SHP77 treated with DMSO at 0.1 percent for 48 hours (cell line): ENCODE measurements around the gene ZNF407.
"Not testable (repeated sequence)": the region's sequence is repeated elsewhere in the genome, so short reads cannot be mapped to it uniquely, and the experiment has no call there.

Experiments used
- DNase-seq: peaks from one replicate; lab custom pipeline; 2025; lab: John Stamatoyannopoulos, UW

ZNF407 gene

GRCh38 chr18:74935434-74935833 lies 337.8 kb downstream of the ZNF407 start:
- DNase-seq, result no peak

GRCh38 chr18:74936343-74936742 lies 338.7 kb downstream of the ZNF407 start:
- no peak for DNase-seq

GRCh38 chr18:74937291-74937690 lies 339.6 kb downstream of the ZNF407 start:
- DNase-seq, result no peak

GRCh38 chr18:74940856-74941255 lies 343.2 kb downstream of the ZNF407 start:
- no peak for DNase-seq

GRCh38 chr18:74942319-74942910 lies 344.7 kb downstream of the ZNF407 start:
- no peak for DNase-seq

- peak; percentile 2 for DNase-seq
These were observed 347.0 kb downstream of the ZNF407 start for GRCh38 chr18:74944676-74945075.

- DNase-seq, result no peak
These were observed 348.3 kb downstream of the ZNF407 start for GRCh38 chr18:74945774-74946545.

GRCh38 chr18:74946646-74947375 lies 349.1 kb downstream of the ZNF407 start:
- DNase-seq, result no peak

GRCh38 chr18:74947417-74947816 lies 349.7 kb downstream of the ZNF407 start:
- no peak for DNase-seq

GRCh38 chr18:74947875-74948274 lies 350.2 kb downstream of the ZNF407 start:
- no peak for DNase-seq

GRCh38 chr18:74949611-74950010 lies 351.9 kb downstream of the ZNF407 start:
- no peak for DNase-seq

- DNase-seq, result no peak
These were observed 352.8 kb downstream of the ZNF407 start for GRCh38 chr18:74950479-74950878.

- peak; percentile 5 for DNase-seq
These were observed 353.6 kb downstream of the ZNF407 start for GRCh38 chr18:74951165-74951760.

- no peak for DNase-seq
These were observed 360.0 kb downstream of the ZNF407 start for GRCh38 chr18:74957588-74958224.

GRCh38 chr18:74959216-74959615 lies 361.5 kb downstream of the ZNF407 start:
- no peak for DNase-seq

GRCh38 chr18:74961596-74961995 lies 363.9 kb downstream of the ZNF407 start:
- DNase-seq, result no peak

- DNase-seq, result peak; percentile 84
These were observed 366.3 kb downstream of the ZNF407 start for GRCh38 chr18:74963820-74964446.

- DNase-seq, result no peak
These were observed 368.0 kb downstream of the ZNF407 start for GRCh38 chr18:74965682-74966081.

- DNase-seq, result no peak
These were observed 369.8 kb downstream of the ZNF407 start for GRCh38 chr18:74967438-74967837.

GRCh38 chr18:74967979-74968378 lies 370.3 kb downstream of the ZNF407 start:
- no peak for DNase-seq

GRCh38 chr18:74971358-74971757 lies 373.7 kb downstream of the ZNF407 start:
- DNase-seq, result not testable (repeated sequence)

- DNase-seq, result not testable (repeated sequence)
These were observed 374.1 kb downstream of the ZNF407 start for GRCh38 chr18:74971776-74972175.
